Panc1 (cell line): ENCODE data around the gene WIPF2.

Experiments
- POLR2AphosphoS5 ChIP-seq: IDR thresholded peaks from 2 replicates; pipeline ENCODE4 v1.6.1; 2012; ENCODE audit warnings: mild to moderate bottlenecking, low read depth, low read length, moderate library complexity
- SIN3A ChIP-seq: IDR thresholded peaks from 2 replicates; pipeline ENCODE4 v1.6.1; 2012; ENCODE audit warnings: low read depth, mild to moderate bottlenecking, low read length, moderate library complexity, borderline replicate concordance; ENCODE audit not compliant: insufficient read depth
- TCF7L2 ChIP-seq: IDR thresholded peaks from 2 replicates; pipeline ENCODE4 v1.6.1; 2011; ENCODE audit warnings: mild to moderate bottlenecking, low read depth, low read length, inconsistent platforms
- TF ChIP-seq, protein P1 (sequence below): fragments of 450-650 bp; IDR thresholded peaks from 2 replicates; pipeline ENCODE4 v1.5.1; 2017; ENCODE audit warnings: mild to moderate bottlenecking
- TF ChIP-seq, protein P2 (sequence below), 2 experiments: IDR thresholded peaks; 2 replicates each; pipeline ENCODE4 v1.6.1; 2011 to 2012; ENCODE audit warnings: low read depth in 2 of 2, control low read depth in 1 of 2, low read length in 1 of 2, mild to moderate bottlenecking in 1 of 2, moderate library complexity in 1 of 2; ENCODE audit not compliant: insufficient read depth in 1 of 2

DNA sequence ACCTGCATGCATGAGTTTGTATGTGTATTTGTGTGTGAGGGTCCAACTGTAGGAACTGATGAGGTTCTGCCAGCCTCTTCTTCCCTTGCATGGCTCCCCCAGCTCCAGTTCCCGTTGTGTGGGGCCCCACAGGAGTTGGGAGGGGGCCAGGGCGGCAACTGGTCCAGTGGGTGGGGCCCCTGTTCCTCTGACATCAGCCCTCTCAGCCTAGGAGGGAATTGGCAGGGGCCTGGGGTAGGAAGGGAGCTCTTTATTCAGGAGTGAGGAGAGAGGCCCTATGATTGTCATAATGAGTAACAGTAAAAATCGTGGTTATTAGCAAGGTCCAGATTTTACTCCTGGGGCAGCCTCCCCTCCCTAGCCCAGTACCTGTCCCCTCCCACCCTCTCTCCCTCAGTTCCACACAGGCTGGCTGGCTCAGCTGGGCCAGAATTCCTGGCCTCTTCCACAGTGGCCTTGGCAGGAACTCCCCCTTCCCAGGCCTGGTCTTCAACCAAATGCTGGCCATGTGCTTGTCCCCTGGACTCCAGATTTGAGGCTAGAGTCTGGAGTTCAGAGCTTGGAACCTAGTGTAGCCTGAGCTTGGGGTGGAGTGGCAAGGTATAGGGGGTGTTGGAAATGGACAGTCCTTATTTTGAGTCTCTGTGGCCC, 108.8 kb downstream of the WIPF2 start:
- TF ChIP-seq, protein P1, sequence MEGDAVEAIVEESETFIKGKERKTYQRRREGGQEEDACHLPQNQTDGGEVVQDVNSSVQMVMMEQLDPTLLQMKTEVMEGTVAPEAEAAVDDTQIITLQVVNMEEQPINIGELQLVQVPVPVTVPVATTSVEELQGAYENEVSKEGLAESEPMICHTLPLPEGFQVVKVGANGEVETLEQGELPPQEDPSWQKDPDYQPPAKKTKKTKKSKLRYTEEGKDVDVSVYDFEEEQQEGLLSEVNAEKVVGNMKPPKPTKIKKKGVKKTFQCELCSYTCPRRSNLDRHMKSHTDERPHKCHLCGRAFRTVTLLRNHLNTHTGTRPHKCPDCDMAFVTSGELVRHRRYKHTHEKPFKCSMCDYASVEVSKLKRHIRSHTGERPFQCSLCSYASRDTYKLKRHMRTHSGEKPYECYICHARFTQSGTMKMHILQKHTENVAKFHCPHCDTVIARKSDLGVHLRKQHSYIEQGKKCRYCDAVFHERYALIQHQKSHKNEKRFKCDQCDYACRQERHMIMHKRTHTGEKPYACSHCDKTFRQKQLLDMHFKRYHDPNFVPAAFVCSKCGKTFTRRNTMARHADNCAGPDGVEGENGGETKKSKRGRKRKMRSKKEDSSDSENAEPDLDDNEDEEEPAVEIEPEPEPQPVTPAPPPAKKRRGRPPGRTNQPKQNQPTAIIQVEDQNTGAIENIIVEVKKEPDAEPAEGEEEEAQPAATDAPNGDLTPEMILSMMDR: no peak
- TF ChIP-seq POLR2AphosphoS5 (no peak), TCF7L2 (no peak), SIN3A (no peak)
- TF ChIP-seq, protein P2, sequence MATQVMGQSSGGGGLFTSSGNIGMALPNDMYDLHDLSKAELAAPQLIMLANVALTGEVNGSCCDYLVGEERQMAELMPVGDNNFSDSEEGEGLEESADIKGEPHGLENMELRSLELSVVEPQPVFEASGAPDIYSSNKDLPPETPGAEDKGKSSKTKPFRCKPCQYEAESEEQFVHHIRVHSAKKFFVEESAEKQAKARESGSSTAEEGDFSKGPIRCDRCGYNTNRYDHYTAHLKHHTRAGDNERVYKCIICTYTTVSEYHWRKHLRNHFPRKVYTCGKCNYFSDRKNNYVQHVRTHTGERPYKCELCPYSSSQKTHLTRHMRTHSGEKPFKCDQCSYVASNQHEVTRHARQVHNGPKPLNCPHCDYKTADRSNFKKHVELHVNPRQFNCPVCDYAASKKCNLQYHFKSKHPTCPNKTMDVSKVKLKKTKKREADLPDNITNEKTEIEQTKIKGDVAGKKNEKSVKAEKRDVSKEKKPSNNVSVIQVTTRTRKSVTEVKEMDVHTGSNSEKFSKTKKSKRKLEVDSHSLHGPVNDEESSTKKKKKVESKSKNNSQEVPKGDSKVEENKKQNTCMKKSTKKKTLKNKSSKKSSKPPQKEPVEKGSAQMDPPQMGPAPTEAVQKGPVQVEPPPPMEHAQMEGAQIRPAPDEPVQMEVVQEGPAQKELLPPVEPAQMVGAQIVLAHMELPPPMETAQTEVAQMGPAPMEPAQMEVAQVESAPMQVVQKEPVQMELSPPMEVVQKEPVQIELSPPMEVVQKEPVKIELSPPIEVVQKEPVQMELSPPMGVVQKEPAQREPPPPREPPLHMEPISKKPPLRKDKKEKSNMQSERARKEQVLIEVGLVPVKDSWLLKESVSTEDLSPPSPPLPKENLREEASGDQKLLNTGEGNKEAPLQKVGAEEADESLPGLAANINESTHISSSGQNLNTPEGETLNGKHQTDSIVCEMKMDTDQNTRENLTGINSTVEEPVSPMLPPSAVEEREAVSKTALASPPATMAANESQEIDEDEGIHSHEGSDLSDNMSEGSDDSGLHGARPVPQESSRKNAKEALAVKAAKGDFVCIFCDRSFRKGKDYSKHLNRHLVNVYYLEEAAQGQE (IDR thresholded peaks at IDR 0.05; ENCODE audit: insufficient read depth in 1 of 2, low read depth in 2 of 2, low read length in 1 of 2): no peak
